NCI-H187 treated with DMSO at 0.1 percent for 48 hours (cell line): ENCODE results near the gene TLE7.

Source experiments
- DNase-seq: peaks from one replicate; lab custom pipeline; 2025; lab: John Stamatoyannopoulos, UW

Gene TLE7

DNA sequence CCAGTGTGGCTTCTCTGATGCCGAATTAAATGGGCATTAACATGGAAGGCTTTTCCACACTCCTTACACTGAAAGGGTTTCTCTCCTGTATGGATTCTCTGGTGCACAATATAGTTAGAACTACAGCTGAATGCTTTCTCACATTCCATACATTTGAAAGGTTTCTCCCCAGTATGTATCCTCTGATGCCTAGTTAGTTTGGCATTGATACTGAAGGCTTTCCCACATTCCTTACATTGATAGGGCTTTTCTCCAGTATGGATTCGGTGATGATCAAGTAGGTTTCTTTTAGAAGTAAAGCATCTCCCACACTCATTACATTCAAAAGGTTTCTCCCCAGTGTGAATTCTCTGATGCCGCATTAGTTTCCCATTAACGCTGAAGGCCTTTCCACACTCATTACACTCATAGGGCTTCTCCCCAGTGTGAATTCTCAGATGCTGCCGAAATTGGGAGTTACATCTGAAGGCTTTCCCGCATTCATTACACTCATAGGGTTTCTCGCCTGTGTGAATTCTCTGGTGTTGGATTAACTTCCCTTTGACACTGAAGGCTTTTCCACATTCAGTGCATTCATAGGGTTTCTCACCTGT lies 6.5 kb upstream of the TLE7 start:
- DNase-seq, result no peak

GRCh38 chr16:71443714-71444113 lies 1.9 kb upstream of the TLE7 start:
- no peak for DNase-seq

DNA sequence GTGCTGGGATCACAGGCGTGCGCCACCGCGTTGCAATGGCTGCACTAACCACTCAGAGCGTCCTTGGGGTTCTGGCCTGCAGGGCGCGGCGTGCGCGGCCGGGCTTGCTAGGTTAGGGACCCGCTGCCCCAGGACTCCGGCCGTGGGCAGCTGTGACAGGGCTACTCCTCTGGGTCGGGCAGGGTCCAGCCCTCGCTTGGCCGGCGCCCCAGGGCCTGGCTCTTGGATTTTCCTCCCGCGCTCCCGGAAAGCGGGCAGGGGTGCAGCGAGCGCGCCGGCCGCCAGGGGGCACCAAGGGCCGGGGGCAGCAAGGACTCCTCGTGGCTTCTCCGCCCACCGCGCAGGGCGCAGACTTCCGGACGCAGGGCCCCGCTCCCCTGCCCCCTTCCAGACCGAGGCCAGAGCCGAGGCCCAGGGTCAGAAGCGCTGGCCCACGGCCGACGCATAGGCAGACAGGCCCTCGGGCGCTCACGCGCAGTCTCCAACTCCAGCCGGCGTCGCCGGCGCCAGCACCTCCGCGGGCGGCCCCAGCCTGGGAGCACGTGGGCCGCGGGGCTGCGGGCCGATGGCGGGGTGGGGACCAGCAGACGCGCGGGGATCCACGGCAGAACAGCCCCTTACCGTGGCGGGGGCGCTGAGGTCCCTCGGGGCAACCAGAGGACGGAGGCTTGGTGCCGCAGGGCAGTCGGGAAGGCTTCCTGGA lies 355 bp downstream of the TLE7 start:
- no peak for DNase-seq

GRCh38 chr16:71440669-71441347 lies 1.0 kb downstream of the TLE7 start:
- DNase-seq, result no peak

DNA sequence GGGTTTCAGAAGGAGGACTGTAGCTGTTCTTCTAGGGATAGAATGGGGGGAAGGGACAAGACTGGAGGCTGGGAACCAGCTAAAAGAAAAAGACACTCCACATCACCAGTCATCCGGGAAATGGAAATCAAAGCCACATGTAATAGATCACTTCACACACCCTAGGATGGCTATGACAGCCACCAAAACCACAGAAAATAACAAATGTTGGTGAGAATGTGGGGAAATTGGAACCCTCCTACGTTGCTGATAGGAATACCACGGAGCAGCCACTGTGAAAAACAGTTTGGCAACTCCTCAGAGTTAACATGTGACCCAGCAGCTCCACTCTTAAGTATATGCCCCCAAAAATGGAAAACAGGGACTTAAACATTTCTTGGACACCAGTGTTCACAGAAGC lies 2.3 kb downstream of the TLE7 start:
- no peak for DNase-seq

GRCh38 chr16:71436473-71436872 lies 5.4 kb downstream of the TLE7 start:
- no peak for DNase-seq

DNA sequence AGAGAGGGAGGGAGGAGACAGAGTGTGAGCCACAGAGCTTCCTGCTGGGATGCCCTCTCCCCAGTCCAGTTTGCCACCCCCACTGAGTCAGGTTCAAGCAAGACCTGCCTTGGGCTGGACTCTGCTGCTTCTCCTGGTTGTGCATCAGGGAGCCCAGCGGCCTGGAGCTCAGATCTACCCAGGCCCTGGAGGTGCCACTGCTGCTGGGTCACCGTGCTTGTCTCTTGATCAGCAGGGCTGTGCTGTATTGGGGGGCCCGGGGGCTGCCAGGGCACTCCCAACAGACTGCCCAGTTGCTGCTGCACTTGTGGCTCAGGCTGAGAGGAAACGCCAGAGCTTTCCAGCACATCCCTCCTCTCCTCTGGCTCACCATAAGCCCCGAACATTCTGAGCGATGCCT lies 8.9 kb downstream of the TLE7 start:
- no peak for DNase-seq

GRCh38 chr16:71431991-71432390 lies 9.9 kb downstream of the TLE7 start:
- no peak for DNase-seq

DNA sequence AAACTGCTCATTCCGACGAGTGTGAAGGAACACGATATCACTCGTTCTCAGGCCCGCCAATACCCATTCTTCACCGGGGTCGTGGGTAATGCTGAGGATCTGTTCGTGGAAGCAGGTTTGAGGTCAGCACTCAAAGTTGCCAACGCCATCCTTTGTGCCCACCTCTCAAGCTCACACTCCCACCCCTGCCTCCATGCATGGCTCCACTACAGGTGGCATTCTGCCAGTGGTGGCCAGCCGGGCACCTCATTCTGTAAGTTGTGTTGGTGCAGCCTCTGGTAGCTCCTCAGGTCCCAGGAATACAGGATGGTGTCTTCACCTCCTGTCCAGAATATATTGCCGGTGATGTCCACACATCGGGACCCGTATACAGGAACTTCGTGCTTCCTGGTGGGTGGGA lies 10.7 kb downstream of the TLE7 start:
- no peak for DNase-seq

GRCh38 chr16:71430744-71431143 lies 11.1 kb downstream of the TLE7 start:
- no peak for DNase-seq

DNA sequence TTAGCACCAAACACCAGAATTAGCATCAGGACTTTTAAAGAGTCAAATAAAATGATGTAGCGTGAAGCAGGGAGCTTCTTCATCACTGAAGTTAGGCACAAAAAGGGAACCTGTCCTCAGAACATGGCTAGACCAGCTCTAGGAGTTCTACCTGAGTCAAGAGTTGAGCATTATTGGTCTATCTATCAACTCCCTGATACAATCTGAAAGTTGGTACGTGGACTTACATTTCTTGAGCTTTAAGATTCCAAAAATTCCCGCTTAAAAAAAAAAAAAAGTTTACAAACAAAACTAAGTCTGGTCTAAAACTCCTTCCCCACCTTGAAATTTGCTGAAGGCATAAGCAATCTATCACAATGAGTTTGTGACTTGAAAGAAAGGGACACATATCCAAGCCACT lies 12.3 kb downstream of the TLE7 start:
- DNase-seq, result no peak

GRCh38 chr16:71428883-71429282 lies 13.0 kb downstream of the TLE7 start:
- DNase-seq, result no peak

DNA sequence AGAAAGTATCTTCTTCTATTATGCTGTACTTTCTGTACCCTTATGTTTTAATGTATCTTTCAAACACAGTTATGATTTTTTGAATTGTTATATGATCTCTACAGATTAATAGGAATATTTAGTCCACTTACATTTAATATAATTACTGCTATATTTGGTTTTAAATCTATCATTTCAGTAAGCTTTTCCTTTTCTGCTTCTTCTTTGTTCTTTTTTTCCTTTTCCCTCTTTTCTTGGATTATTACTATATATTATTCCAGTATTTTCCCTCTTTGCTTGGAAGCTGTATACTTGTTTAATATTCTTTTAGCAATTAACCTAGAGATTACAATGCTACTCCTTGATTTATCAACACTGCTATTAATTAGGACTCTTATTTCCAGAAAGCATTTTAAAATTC lies 13.5 kb downstream of the TLE7 start:
- no peak for DNase-seq

- DNase-seq, result no peak
Measured at GRCh38 chr16:71426880-71427615, 14.8 kb downstream of the TLE7 start.

DNA sequence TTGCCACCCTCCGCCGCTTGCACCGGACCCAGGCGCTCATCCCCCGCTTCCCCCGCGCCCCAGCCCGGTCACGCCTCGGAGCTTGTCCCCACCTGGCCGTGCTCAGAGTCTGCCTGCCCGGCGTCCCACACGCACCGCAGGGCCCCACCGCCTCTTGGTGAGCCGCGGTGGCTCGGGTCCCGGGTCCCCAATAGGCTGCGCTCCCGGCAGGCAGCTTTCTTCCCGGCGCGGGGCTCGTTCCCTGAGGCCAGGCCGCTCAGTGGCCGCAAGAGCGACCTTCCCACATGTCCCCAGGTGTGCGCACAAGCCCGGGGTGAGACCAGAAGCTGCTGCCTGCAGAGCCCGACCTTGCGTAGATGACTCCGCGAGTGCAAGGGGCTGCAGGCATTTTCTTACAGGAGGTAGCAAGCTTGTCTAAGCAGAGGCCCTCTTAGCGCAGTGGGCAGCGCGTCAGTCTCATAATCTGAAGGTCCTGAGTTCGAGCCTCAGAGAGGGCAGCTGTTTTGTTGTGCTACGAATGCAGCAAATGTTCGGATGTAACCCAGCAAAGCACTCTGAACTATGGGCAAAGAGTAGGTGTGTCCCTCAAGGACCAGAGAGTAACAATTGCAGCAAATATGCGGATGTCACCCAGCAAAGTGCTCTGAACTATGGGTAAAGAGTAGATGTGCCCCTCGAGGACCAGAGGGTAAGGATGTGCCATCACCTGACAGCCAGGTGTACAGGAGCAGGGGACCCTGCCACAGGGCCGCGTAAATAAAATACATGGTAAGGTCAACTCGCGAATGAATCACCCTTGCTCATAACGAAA lies 15.6 kb downstream of the TLE7 start:
- DNase-seq, result no peak

DNA sequence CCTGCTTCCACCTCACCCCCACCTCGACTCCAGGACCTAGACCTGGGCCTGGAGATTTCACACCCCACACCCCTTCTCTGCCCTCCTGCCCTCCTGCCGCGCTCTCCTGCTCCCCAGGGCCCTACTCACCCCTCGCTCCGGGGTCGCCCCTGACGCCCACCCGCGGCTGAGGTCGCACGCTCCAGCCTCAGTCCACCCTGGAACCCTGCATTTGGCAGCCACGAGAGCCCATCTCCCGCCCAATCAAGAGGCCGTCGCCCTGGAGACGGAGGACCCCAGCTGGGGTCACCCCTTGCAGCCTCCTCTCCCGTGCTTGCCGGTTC lies 16.1 kb downstream of the TLE7 start:
- DNase-seq, result no peak

DNA sequence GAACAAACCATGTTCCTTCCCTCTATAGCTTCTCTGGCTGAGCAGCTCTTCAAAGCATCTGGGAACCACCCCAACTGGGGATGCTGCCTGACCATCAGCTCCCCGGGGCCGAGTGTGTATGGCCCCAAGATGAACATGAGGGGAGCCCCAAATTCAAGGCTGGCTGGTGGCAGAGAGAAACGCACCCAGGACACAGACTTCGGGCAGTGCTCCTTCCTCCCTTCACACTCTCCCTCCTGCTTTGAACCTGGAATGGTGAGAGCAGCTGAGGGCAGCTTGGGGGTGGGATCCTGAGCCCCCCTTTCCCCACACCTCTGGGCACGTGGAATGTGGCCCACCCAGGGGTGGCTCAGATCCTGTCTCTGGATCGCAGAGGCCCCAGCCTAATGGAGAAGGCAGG lies 17.2 kb downstream of the TLE7 start:
- no peak for DNase-seq

DNA sequence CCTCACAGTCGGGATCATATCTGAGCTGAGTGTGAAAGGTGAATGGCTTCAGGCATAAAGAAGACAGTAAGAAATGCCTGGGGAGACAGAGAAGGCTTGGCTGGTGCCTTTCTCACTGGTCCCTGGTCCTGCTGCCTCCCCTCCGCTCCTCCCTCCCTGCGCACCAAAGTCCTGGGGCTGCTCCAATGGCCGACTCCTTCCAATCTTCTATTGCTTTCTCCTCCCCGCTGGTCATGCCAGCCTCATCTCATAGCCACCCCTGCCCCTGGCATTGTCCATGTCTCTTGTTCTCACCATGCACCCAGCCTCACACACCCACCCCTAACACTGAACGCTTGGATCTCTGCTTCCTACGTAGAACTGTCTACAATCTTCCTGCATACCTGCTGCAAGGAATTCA lies 18.0 kb downstream of the TLE7 start:
- no peak for DNase-seq

GRCh38 chr16:71423016-71423415 lies 18.8 kb downstream of the TLE7 start:
- no peak for DNase-seq

DNA sequence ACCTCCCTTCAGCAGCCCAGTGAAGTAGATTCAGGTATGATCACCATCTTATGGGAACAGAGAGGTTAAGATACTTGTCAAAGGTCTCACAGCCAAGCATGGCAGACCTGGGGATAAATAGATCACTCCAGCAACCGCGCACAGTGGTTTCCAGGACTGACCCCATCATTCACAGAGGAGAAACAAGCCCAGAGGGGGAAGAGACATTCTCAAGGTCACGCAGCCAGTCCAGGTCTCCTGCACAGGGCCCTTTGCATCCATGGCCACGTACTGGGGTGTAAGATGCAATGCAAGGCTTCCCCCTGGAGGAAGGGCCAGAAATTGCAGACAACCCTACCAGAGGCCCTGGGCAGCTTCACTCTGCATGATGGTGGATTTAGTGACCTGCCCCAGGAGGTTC lies 19.9 kb downstream of the TLE7 start:
- no peak for DNase-seq

- DNase-seq, result no peak
Measured at GRCh38 chr16:71414038-71414437, 27.8 kb downstream of the TLE7 start.

DNA sequence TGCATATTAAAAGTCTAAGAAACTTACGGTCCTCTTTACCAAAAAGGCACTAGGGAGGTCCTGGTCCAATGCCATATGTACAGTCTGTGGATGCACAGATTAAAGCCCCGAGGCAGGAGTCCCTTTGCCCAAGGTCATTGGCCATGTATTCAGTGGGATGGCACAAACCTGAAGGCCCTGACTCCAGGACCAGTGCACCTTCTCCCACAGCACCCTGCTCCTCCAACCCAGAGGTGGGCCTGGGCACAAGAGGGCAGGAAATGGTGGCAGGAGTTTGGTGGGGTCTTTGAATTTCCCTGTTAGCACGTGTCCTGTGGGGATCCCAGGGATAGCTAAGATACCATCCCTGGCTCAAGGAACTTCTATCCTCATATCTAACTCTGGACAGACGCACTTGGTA lies 28.5 kb downstream of the TLE7 start:
- no peak for DNase-seq
